ENCODE measurements around the gene HCFC1.

The HCFC1 gene

GRCh38 chrX:153922932-153923857 lies 48.4 kb downstream of the HCFC1 start:
- Histone ChIP-seq H3K36me3 (ENCODE audit: control insufficient read depth in 1 of 2, insufficient read depth in 2 of 2, low read depth in 1 of 2, low read length in 2 of 2) (no peaks in the 10 kb centered on the region), H3K9me3 (ENCODE audit: control insufficient read depth, low read length) (no peaks in the 10 kb centered on the region), H3K9ac (ENCODE audit: low read length) (no peak overlapping the region), H3K14ac (ENCODE audit: low read length in 2 of 2) (no peak overlapping the region), H4K91ac (ENCODE audit: low read length) (no peak overlapping the region), H4K8ac (ENCODE audit: low read length) (no peak overlapping the region), H2BK12ac (ENCODE audit: low read length in 2 of 2) (no peak overlapping the region), H2AFZ (ENCODE audit: low read depth, low read length) (no peak overlapping the region), H2BK5ac (ENCODE audit: low read depth, low read length, poor library complexity, severe bottlenecking) (no peak overlapping the region), H3K27ac (ENCODE audit: low read length, poor library complexity, severe bottlenecking) (no peak overlapping the region), H3K23ac (ENCODE audit: low read length in 2 of 2) (no peak overlapping the region), H3K4me1 (ENCODE audit: control insufficient read depth, insufficient read depth, low read depth, low read length) (peaks cover 19% of the 10 kb centered on the region), H2BK15ac (ENCODE audit: low read depth, poor library complexity, severe bottlenecking) (no peak overlapping the region), H3K18ac (ENCODE audit: low read depth in 1 of 2, low read length in 2 of 2) (no peak overlapping the region), H3K79me1 (replicated peaks; ENCODE audit: low read length, poor library complexity, severe bottlenecking) (no peaks in the 10 kb centered on the region), H2BK120ac (ENCODE audit: low read depth, low read length) (no peak overlapping the region), H3K27me3 (ENCODE audit: control insufficient read depth in 1 of 2, insufficient read depth in 1 of 2, low read length in 2 of 2) (peaks cover 0 to 67% of the 10 kb centered on the region in 2 experiments), H3K4me2 (ENCODE audit: low read length, poor library complexity, severe bottlenecking) (no peak overlapping the region), H3K4ac (ENCODE audit: low read depth in 1 of 2, low read length in 2 of 2) (no peak overlapping the region), H2AK5ac (ENCODE audit: low read length, severe bottlenecking) (no peak overlapping the region), H3K4me3 (ENCODE audit: insufficient read depth in 1 of 2, low read depth in 1 of 2, low read length in 2 of 2) (no peak overlapping the region)
- no peak for DNase-seq
- WGBS: 94% methylated on average over 21 of the region's 25 CpGs

GRCh38 chrX:153921511-153922446 lies 49.8 kb downstream of the HCFC1 start:
- no peaks in the 10 kb centered on the region for H3K36me3 ChIP-seq (ENCODE audit: control insufficient read depth in 1 of 2, insufficient read depth in 2 of 2, low read depth in 1 of 2, low read length in 2 of 2)
- H3K14ac ChIP-seq (ENCODE audit: low read length in 2 of 2): peak overlapping the region in 1 of 2 experiments; percentile 2
- H2BK120ac ChIP-seq (ENCODE audit: low read depth, low read length): no peak overlapping the region
- peak overlapping the region in 1 of 2 experiments; percentile 11 for H3K18ac ChIP-seq (ENCODE audit: low read depth in 1 of 2, low read length in 2 of 2)
- H3K27ac ChIP-seq (ENCODE audit: low read length, poor library complexity, severe bottlenecking): no peak overlapping the region
- H3K4me3 ChIP-seq (ENCODE audit: insufficient read depth in 1 of 2, low read depth in 1 of 2, low read length in 2 of 2): no peak overlapping the region
- no peak overlapping the region for H3K4ac ChIP-seq (ENCODE audit: low read depth in 1 of 2, low read length in 2 of 2)
- no peak overlapping the region for H2BK12ac ChIP-seq (ENCODE audit: low read length in 2 of 2)
- no peak overlapping the region for H3K23ac ChIP-seq (ENCODE audit: low read length in 2 of 2)
- no peak overlapping the region for H4K8ac ChIP-seq (ENCODE audit: low read length)
- H3K9ac ChIP-seq (ENCODE audit: low read length): no peak overlapping the region
- H2AK5ac ChIP-seq (ENCODE audit: low read length, severe bottlenecking): no peak overlapping the region
- DNase-seq: no peak
- no peak overlapping the region for H2BK15ac ChIP-seq (ENCODE audit: low read depth, poor library complexity, severe bottlenecking)
- H3K9me3 ChIP-seq (ENCODE audit: control insufficient read depth, low read length): no peaks in the 10 kb centered on the region
- H3K27me3 ChIP-seq (ENCODE audit: control insufficient read depth in 1 of 2, insufficient read depth in 1 of 2, low read length in 2 of 2): peaks cover 0 to 75% of the 10 kb centered on the region in 2 experiments
- peak overlapping the region; percentile 39 for H2AFZ ChIP-seq (ENCODE audit: low read depth, low read length)
- 78% methylated on average over 25 of the region's 40 CpGs for WGBS
- no peak overlapping the region for H2BK5ac ChIP-seq (ENCODE audit: low read depth, low read length, poor library complexity, severe bottlenecking)
- no peak overlapping the region for H3K4me2 ChIP-seq (ENCODE audit: low read length, poor library complexity, severe bottlenecking)
- no peak overlapping the region for H4K91ac ChIP-seq (ENCODE audit: low read length)
- no peaks in the 10 kb centered on the region for H3K79me1 ChIP-seq (replicated peaks; ENCODE audit: low read length, poor library complexity, severe bottlenecking)
- H3K4me1 ChIP-seq (ENCODE audit: control insufficient read depth, insufficient read depth, low read depth, low read length): peaks cover 15% of the 10 kb centered on the region

- no peaks in the 10 kb centered on the region for H3K9me3 ChIP-seq (ENCODE audit: control insufficient read depth, low read length)
- no peak overlapping the region for H2AK5ac ChIP-seq (ENCODE audit: low read length, severe bottlenecking)
- H2BK15ac ChIP-seq (ENCODE audit: low read depth, poor library complexity, severe bottlenecking): no peak overlapping the region
- no peak overlapping the region for H4K91ac ChIP-seq (ENCODE audit: low read length)
- no peak overlapping the region for H2BK120ac ChIP-seq (ENCODE audit: low read depth, low read length)
- H3K14ac ChIP-seq (ENCODE audit: low read length in 2 of 2): no peak overlapping the region
- no peak overlapping the region for H3K23ac ChIP-seq (ENCODE audit: low read length in 2 of 2)
- H4K8ac ChIP-seq (ENCODE audit: low read length): no peak overlapping the region
- 86% methylated on average over 11 of the region's 16 CpGs for WGBS
- H3K4ac ChIP-seq (ENCODE audit: low read depth in 1 of 2, low read length in 2 of 2): no peak overlapping the region
- H3K4me3 ChIP-seq (ENCODE audit: insufficient read depth in 1 of 2, low read depth in 1 of 2, low read length in 2 of 2): no peak overlapping the region
- H2AFZ ChIP-seq (ENCODE audit: low read depth, low read length): no peak overlapping the region
- H3K9ac ChIP-seq (ENCODE audit: low read length): no peak overlapping the region
- no peak overlapping the region for H3K4me2 ChIP-seq (ENCODE audit: low read length, poor library complexity, severe bottlenecking)
- no peak for DNase-seq
- no peak overlapping the region for H3K18ac ChIP-seq (ENCODE audit: low read depth in 1 of 2, low read length in 2 of 2)
- H3K27ac ChIP-seq (ENCODE audit: low read length, poor library complexity, severe bottlenecking): no peak overlapping the region
- no peak overlapping the region for H2BK12ac ChIP-seq (ENCODE audit: low read length in 2 of 2)
- H2BK5ac ChIP-seq (ENCODE audit: low read depth, low read length, poor library complexity, severe bottlenecking): no peak overlapping the region
- H3K27me3 ChIP-seq (ENCODE audit: control insufficient read depth in 1 of 2, insufficient read depth in 1 of 2, low read length in 2 of 2): peaks cover 0 to 78% of the 10 kb centered on the region in 2 experiments
- no peaks in the 10 kb centered on the region for H3K79me1 ChIP-seq (replicated peaks; ENCODE audit: low read length, poor library complexity, severe bottlenecking)
- H3K36me3 ChIP-seq (ENCODE audit: control insufficient read depth in 1 of 2, insufficient read depth in 2 of 2, low read depth in 1 of 2, low read length in 2 of 2): no peaks in the 10 kb centered on the region
- H3K4me1 ChIP-seq (ENCODE audit: control insufficient read depth, insufficient read depth, low read depth, low read length): peaks cover 7% of the 10 kb centered on the region
Measured at GRCh38 chrX:153921070-153921469, 50.5 kb downstream of the HCFC1 start.

GRCh38 chrX:153920546-153920945 lies 51.1 kb downstream of the HCFC1 start:
- Histone ChIP-seq H2BK5ac (ENCODE audit: low read depth, low read length, poor library complexity, severe bottlenecking) (no peak overlapping the region), H3K14ac (ENCODE audit: low read length in 2 of 2) (no peak overlapping the region), H3K23ac (ENCODE audit: low read length in 2 of 2) (no peak overlapping the region), H2AFZ (ENCODE audit: low read depth, low read length) (no peak overlapping the region), H3K4ac (ENCODE audit: low read depth in 1 of 2, low read length in 2 of 2) (no peak overlapping the region), H2AK5ac (ENCODE audit: low read length, severe bottlenecking) (no peak overlapping the region), H4K91ac (ENCODE audit: low read length) (peak overlapping the region; percentile 50), H2BK120ac (ENCODE audit: low read depth, low read length) (no peak overlapping the region), H3K4me3 (ENCODE audit: insufficient read depth in 1 of 2, low read depth in 1 of 2, low read length in 2 of 2) (no peak overlapping the region), H3K79me1 (replicated peaks; ENCODE audit: low read length, poor library complexity, severe bottlenecking) (no peaks in the 10 kb centered on the region), H3K4me1 (ENCODE audit: control insufficient read depth, insufficient read depth, low read depth, low read length) (peaks cover 5% of the 10 kb centered on the region), H2BK12ac (ENCODE audit: low read length in 2 of 2) (no peak overlapping the region), H3K27me3 (ENCODE audit: control insufficient read depth in 1 of 2, insufficient read depth in 1 of 2, low read length in 2 of 2) (peaks cover 0 to 77% of the 10 kb centered on the region in 2 experiments), H3K18ac (ENCODE audit: low read depth in 1 of 2, low read length in 2 of 2) (no peak overlapping the region), H2BK15ac (ENCODE audit: low read depth, poor library complexity, severe bottlenecking) (no peak overlapping the region), H3K36me3 (ENCODE audit: control insufficient read depth in 1 of 2, insufficient read depth in 2 of 2, low read depth in 1 of 2, low read length in 2 of 2) (no peaks in the 10 kb centered on the region), H4K8ac (ENCODE audit: low read length) (no peak overlapping the region), H3K4me2 (ENCODE audit: low read length, poor library complexity, severe bottlenecking) (no peak overlapping the region), H3K9me3 (ENCODE audit: control insufficient read depth, low read length) (no peaks in the 10 kb centered on the region), H3K9ac (ENCODE audit: low read length) (no peak overlapping the region), H3K27ac (ENCODE audit: low read length, poor library complexity, severe bottlenecking) (no peak overlapping the region)
- WGBS: 98% methylated on average over 13 of the region's 14 CpGs
- no peak for DNase-seq

Data from mesenchymal stem cell (in vitro differentiated cells and primary cell).